Measurements from ENCODE around the gene RASSF7.

RASSF7 gene

DNA sequence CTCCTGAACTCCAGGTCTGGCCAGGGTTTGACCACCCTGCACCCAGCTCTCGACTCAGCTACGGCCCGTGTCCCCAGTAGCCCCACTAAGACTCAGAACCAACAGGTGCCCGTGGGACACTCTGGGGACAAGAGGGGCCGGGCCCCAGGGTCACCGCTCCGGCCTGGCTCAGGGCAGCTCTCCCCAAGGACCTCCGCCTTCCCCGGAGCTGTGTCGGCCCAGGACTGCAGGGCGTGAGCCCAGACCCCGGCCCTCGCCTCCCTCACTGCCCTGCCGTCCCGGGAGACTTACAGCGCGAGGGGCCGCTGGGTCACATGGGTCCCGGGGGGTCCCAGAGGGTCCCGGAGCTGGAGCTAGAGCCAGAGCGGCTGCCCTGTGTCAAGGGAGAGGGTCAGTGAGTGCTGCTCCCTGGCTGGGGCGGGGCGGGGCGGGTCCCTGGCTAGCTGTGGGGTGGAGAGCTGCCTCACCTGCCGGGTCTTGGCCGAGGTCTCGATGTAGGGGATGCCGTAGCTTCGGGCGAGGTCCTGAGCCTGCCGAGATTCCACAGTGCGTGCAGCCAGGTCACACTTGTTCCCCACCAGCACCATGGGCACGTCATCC, 27.7 kb upstream of the RASSF7 start:
- DNase-seq = no peak

DNA sequence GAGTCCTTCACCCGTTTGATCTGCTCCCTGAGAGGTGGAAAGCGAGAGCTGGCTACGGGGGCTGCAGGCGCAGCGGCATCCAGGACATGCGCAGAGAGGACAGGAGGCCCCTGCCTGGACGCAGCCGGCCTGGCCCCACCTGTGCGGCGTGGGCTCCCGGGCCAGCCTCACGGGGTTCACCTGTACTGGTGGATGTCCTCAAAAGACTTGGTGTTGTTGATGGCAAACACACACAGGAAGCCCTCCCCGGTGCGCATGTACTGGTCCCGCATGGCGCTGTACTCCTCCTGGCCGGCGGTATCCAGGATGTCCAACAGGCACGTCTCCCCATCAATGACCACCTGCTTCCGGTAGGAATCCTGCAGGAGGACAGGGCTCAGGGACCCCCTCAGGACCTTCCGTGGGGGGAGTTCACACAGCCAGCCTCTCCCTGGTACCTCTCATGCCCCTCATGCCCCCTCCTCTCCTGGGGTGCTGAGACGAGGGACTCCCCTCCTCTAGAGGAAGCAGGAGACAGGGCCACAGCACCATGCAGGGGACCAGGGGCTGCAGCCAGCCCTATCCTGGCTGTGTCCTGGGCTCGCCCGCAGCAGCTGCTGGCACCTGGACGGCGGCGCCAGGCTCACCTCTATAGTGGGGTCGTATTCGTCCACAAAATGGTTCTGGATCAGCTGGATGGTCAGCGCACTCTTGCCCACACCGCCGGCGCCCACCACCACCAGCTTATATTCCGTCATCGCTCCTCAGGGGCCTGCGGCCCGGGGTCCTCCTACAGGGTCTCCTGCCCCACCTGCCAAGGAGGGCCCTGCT, 27.0 kb upstream of the RASSF7 start:
- DNase-seq = no peak

- DNase-seq = no peak
Measured at GRCh38 chr11:534396-535209, 26.2 kb upstream of the RASSF7 start.

- DNase-seq = no peak
Measured at GRCh38 chr11:535210-535518, 25.6 kb upstream of the RASSF7 start.

- peak; percentile 91 for DNase-seq
Measured at GRCh38 chr11:535519-536454, 25.0 kb upstream of the RASSF7 start, which contains the start of gene HRAS. HRAS (minus strand) TSS chr11:535576.

GRCh38 chr11:536841-537621, 23.7 kb upstream of the RASSF7 start, which contains the start of gene LRRC56:
LRRC56 (plus strand) TSS chr11:537527; CDS start chr11:540685, 3,158 bp downstream.
- DNase-seq = no peak

GRCh38 chr11:537622-538430, 22.9 kb upstream of the RASSF7 start:
- no peak for DNase-seq

GRCh38 chr11:538431-539051, 22.2 kb upstream of the RASSF7 start:
- DNase-seq = no peak

- DNase-seq = no peak
Measured at GRCh38 chr11:539971-540481, 20.7 kb upstream of the RASSF7 start.

- no peak for DNase-seq
Measured at GRCh38 chr11:540583-541432, 20.0 kb upstream of the RASSF7 start.

DNA sequence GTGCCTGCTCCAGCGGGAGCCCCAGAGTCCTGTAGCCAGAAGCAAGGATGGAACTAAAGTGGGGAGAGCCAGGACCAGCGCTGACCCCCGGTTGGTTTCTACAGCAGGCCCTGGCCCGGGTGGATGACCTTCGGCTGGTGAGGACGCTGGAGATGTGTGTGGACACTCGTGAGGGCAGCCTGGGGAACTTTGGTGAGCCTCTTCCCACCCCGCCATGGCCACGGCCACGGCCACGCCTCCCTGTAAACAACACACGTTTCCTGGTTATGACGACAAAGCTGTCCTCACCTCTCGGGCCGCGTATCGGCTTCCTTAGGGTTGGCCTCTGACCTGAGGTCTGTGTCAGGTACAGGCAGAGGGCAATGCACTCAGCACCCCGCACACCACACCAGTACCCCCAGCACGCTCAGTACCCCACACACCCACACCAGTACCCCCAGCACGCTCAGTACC, 19.3 kb upstream of the RASSF7 start:
- no peak for DNase-seq

- DNase-seq = no peak
Measured at GRCh38 chr11:544817-545166, 16.0 kb upstream of the RASSF7 start.

DNA sequence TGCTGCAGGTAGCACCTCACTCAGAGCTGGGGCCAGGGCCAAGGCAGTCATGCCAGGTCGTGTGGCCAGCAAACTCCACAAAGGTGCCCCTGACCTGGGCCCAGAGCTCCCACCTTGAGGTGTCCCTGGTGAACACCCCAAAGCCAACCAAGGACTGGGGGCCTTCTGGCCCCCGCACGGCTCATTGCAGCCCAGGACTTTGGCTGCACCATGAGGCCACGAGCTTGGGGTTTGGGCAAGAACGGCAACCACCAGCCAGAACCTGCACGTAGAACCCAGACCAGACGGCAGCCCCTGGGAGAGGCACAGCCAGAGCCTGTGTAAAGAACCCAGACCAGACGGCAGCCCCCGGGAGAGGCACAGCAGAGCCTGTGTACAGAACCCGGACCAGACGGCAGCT, 15.6 kb upstream of the RASSF7 start:
- no peak for DNase-seq

- no peak for DNase-seq
Measured at GRCh38 chr11:548700-549603, 11.8 kb upstream of the RASSF7 start.

DNA sequence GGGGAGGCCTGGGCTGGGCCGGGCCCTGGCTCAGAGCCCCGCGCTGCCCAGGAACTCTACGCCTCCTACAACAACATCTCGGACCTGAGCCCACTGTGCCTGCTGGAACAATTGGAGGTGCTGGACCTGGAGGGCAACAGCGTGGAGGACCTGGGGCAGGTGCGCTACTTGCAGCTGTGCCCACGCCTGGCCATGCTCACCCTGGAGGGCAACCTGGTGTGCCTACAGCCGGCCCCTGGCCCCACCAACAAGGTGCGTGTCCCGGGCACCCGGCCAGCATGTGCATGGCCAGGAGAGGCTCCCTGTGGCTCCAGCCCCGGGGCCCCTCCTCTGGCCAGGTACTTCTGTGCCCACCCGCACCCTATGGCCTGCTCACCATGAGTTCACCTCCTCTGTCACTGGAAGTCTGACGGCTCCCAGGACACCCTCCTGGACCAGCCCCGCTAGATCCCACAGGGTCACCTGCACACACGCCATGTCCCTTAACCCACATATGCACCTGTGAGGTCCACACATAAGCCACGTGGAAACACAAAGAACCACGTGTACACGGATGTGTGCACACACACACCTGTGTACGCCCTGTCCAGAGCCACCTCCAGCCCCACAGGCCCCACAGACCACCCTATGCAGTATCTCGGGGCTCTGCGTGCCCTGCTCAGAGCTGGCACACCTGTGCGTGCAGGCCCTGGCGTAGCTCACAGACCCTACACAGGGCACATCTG, 10.6 kb upstream of the RASSF7 start:
- no peak for DNase-seq

- DNase-seq = no peak
Measured at GRCh38 chr11:550746-551085, 10.1 kb upstream of the RASSF7 start.

DNA sequence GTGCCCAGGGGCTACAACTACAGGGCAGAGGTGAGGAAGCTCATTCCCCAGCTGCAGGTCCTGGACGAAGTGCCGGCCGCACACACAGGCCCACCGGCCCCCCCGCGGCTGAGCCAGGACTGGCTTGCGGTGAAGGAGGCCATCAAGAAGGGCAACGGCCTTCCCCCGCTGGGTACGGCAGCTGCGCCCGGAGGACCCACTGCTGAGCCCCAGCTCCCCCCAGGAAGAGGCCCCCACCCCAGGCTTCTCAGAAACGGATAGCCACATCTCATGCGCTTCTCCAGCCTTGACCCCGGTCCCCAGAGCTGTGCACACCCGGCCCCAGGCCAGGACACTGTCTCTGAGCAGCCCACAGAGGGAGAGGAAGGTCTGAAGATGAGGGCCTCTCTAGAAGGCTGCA, 9.6 kb upstream of the RASSF7 start:
- no peak for DNase-seq

DNA sequence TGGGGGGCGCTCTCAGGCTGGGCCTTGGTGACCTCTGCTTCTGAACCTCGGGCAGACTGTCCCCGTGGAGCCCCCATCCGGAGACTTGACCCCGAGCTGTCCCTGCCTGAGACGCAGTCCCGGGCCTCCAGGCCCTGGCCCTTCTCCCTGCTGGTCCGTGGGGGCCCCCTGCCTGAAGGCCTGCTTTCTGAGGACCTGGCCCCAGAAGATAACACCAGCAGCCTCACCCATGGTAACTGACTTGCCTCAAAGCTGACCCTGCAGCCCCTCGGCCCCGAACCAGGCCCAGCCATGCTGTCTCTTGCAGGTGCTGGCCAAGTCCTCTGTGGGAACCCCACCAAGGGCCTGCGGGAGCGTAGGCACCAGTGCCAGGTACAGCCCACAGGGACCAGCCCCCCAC, 9.2 kb upstream of the RASSF7 start:
- no peak for DNase-seq
